ENCODE measurements around the gene PLA2R1. TPM values are rescaled to one million over a fixed set of nuclear protein-coding genes. Genes with fewer than 3 reads are reported as not detected.
A peak's percentile ranks its signal among the peaks of the same experiment; 100 is the strongest.

Gene PLA2R1
- polyA plus RNA-seq, 1 of the 3 experiments (the other 2 are of a cell fraction): not detected

GRCh38 chr2:159946326-159946999 is 116.0 kb downstream of the PLA2R1 start:
- ChIA-PET POLR2A (no interaction called here), CTCF (no interaction called here)
- H3K79me2 ChIP-seq (ENCODE audit: insufficient read depth): no peaks in the 10 kb centered on the region
- H3K4me2 ChIP-seq: peak overlapping the region; percentile 18; the same call in 1 of the 2 replicates
- peaks cover 0 to 6% of the 10 kb centered on the region in 2 experiments; a peak in 2 of 4 replicates for H3K4me1 ChIP-seq (ENCODE audit: control insufficient read depth in 1 of 2, insufficient read depth in 2 of 2, low read depth in 1 of 2, low read length in 1 of 2)
- H3K27ac ChIP-seq (ENCODE audit: low read depth in 2 of 2, low read length in 1 of 2): peak overlapping the region; percentile 76 to 77
- no peak overlapping the region for H3K4me3 ChIP-seq (ENCODE audit: low read depth in 2 of 2, low read length in 1 of 2)
- no peaks in the 10 kb centered on the region for H3K9me3 ChIP-seq
- DNase-seq: no peak
- WGBS (ENCODE audit: low lambda C conversion rate): 18% methylated on average over 1 of the region's 1 CpG
- TF ChIP-seq NFIC (IDR thresholded peaks at IDR 0.05; ENCODE audit: borderline replicate concordance): peak; percentile 24; the same call in 1 of the 2 replicates
- peak; percentile 36; the same call in 1 of the 2 replicates for TF ChIP-seq JUND (IDR thresholded peaks at IDR 0.05)
- no peak for TF ChIP-seq SMC3 (IDR thresholded peaks at IDR 0.05; ENCODE audit: low read depth, low read length)
- peak; percentile 37 for TF ChIP-seq TCF12 (IDR thresholded peaks at IDR 0.05)
- TF ChIP-seq RFX5 (IDR thresholded peaks at IDR 0.05; ENCODE audit: low read length): no peak
- peak; percentile 56 for TF ChIP-seq FOSL2 (IDR thresholded peaks at IDR 0.05; ENCODE audit: borderline replicate concordance, low read depth)
- H4K20me1 ChIP-seq (ENCODE audit: insufficient read depth): no peaks in the 10 kb centered on the region
- H3K9me2 ChIP-seq: no peaks in the 10 kb centered on the region
- no peaks in the 10 kb centered on the region for H3K36me3 ChIP-seq (replicated peaks in 1 of 2; ENCODE audit: control insufficient read depth in 1 of 2, insufficient read depth in 2 of 2, low read length in 1 of 2)
- peaks cover 9% of the 10 kb centered on the region for H3F3A ChIP-seq (replicated peaks; ENCODE audit: insufficient read depth)
- no peaks in the 10 kb centered on the region for H3K27me3 ChIP-seq (ENCODE audit: insufficient read depth)
- no peak overlapping the region for H3K9ac ChIP-seq
- H2AFZ ChIP-seq (ENCODE audit: low read depth): peak overlapping the region; percentile 65

DNA sequence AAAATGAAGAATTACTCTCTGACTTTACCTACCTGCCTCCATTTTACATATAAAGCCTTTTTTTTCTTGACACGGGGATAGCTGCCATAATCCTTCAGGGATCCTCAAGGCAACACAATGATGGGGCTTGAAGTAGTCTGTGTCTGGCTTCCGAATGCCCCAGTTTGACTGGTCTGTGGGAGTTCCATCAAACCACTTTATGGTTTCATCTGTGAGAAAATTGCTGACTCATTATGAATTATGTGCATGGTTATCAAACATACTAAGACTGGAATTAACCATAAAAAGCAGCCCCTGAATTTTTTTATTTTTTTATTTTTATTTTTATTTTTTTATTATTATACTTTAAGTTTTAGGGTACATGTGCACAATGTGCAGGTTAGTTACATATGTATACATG is 117.5 kb downstream of the PLA2R1 start:
- H3K4me3 ChIP-seq (ENCODE audit: low read depth in 2 of 2, low read length in 1 of 2): no peak overlapping the region
- POLR2A ChIA-PET: no interaction called here

DNA sequence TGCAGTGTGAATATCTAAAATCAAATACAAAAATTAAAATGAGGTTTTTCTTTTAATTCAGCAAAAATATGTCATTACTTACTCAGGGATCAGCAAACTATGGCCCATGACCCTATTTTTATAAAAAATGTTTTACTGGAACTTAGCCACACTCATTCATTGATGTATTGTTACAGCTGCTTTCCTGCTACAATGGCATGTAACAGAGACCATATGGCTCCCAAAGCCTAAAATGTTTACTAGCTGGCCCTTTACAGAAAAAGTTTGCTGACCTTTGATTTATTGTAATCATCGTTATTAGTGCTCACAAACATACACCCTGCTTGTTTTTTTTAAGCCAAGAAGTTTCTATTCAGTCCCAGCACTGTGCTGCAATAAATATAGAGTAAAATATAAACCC is 120.3 kb downstream of the PLA2R1 start:
- CTCF ChIA-PET: interaction anchor here (0.8 kb wide), 1 partner anchor 134 kb away, joined by 3 read pairs; no protein-coding TSS in a partner anchor
- Histone ChIP-seq H3K4me1 (ENCODE audit: control insufficient read depth in 1 of 2, insufficient read depth in 2 of 2, low read depth in 1 of 2, low read length in 1 of 2) (peaks cover 0 to 3% of the 10 kb centered on the region in 2 experiments; a peak in 2 of 4 replicates), H3F3A (replicated peaks; ENCODE audit: insufficient read depth) (peaks cover 9% of the 10 kb centered on the region), H3K9me2 (no peaks in the 10 kb centered on the region), H3K9ac (no peak overlapping the region), H3K4me3 (ENCODE audit: low read depth in 2 of 2, low read length in 1 of 2) (no peak overlapping the region), H3K9me3 (no peaks in the 10 kb centered on the region), H3K27me3 (ENCODE audit: insufficient read depth) (no peaks in the 10 kb centered on the region), H3K79me2 (ENCODE audit: insufficient read depth) (no peaks in the 10 kb centered on the region), H3K36me3 (replicated peaks in 1 of 2; ENCODE audit: control insufficient read depth in 1 of 2, insufficient read depth in 2 of 2, low read length in 1 of 2) (no peaks in the 10 kb centered on the region), H3K4me2 (no peak overlapping the region), H3K27ac (ENCODE audit: low read depth in 2 of 2, low read length in 1 of 2) (no peak overlapping the region), H2AFZ (ENCODE audit: low read depth) (no peak overlapping the region; the same call in 1 of the 2 replicates), H4K20me1 (ENCODE audit: insufficient read depth) (no peaks in the 10 kb centered on the region)
- TF ChIP-seq TCF12 (IDR thresholded peaks at IDR 0.05): peak; percentile 49
- no peak for TF ChIP-seq RAD21 (IDR thresholded peaks at IDR 0.05; ENCODE audit: low read length)
- TF ChIP-seq, protein P1, sequence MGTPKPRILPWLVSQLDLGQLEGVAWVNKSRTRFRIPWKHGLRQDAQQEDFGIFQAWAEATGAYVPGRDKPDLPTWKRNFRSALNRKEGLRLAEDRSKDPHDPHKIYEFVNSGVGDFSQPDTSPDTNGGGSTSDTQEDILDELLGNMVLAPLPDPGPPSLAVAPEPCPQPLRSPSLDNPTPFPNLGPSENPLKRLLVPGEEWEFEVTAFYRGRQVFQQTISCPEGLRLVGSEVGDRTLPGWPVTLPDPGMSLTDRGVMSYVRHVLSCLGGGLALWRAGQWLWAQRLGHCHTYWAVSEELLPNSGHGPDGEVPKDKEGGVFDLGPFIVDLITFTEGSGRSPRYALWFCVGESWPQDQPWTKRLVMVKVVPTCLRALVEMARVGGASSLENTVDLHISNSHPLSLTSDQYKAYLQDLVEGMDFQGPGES (IDR thresholded peaks at IDR 0.05; ENCODE audit: low read depth, low read length): no peak
- TF ChIP-seq EP300 (IDR thresholded peaks at IDR 0.05; ENCODE audit: borderline replicate concordance in 1 of 2, low read depth in 1 of 2, low read length in 1 of 2): no peak
- TF ChIP-seq RXRA (IDR thresholded peaks at IDR 0.05; ENCODE audit: borderline replicate concordance, low read depth): no peak
- no peak for TF ChIP-seq CHD2 (IDR thresholded peaks at IDR 0.05; ENCODE audit: low read length, partially characterized antibody)
- TF ChIP-seq USF1 (IDR thresholded peaks at IDR 0.05; ENCODE audit: borderline replicate concordance, low read depth): no peak
- TF ChIP-seq YY1 (IDR thresholded peaks at IDR 0.05; ENCODE audit: low read depth): no peak
- TF ChIP-seq TAF1 (IDR thresholded peaks at IDR 0.05; ENCODE audit: borderline replicate concordance, low read depth, low read length): no peak
- no peak for DNase-seq
- 89% methylated on average over 1 of the region's 1 CpG for WGBS (ENCODE audit: low lambda C conversion rate)
- POLR2A ChIA-PET: no interaction called here

More for the DNA sequence above, 117.5 kb downstream of the PLA2R1 start:
- H3K9me2 ChIP-seq: no peaks in the 10 kb centered on the region
- no peaks in the 10 kb centered on the region for H3K79me2 ChIP-seq (ENCODE audit: insufficient read depth)
- peaks cover 0 to 6% of the 10 kb centered on the region in 2 experiments; a peak in 2 of 4 replicates for H3K4me1 ChIP-seq (ENCODE audit: control insufficient read depth in 1 of 2, insufficient read depth in 2 of 2, low read depth in 1 of 2, low read length in 1 of 2)
- no peak overlapping the region for H3K9ac ChIP-seq
- H3K4me2 ChIP-seq: no peak overlapping the region
- WGBS (ENCODE audit: low lambda C conversion rate): 89% methylated on average over 2 of the region's 2 CpGs
- no peaks in the 10 kb centered on the region for H3K27me3 ChIP-seq (ENCODE audit: insufficient read depth)
- H3K36me3 ChIP-seq (replicated peaks in 1 of 2; ENCODE audit: control insufficient read depth in 1 of 2, insufficient read depth in 2 of 2, low read length in 1 of 2): no peaks in the 10 kb centered on the region
- H2AFZ ChIP-seq (ENCODE audit: low read depth): no peak overlapping the region
- H3K9me3 ChIP-seq: no peaks in the 10 kb centered on the region
- peaks cover 9% of the 10 kb centered on the region for H3F3A ChIP-seq (replicated peaks; ENCODE audit: insufficient read depth)
- no peaks in the 10 kb centered on the region for H4K20me1 ChIP-seq (ENCODE audit: insufficient read depth)
- no peak overlapping the region for H3K27ac ChIP-seq (ENCODE audit: low read depth in 2 of 2, low read length in 1 of 2)
- DNase-seq: no peak
- CTCF ChIA-PET: no interaction called here
- TF ChIP-seq JUND (IDR thresholded peaks at IDR 0.05) (no peak), TAF1 (IDR thresholded peaks at IDR 0.05; ENCODE audit: borderline replicate concordance, low read depth, low read length) (no peak), FOXM1 (IDR thresholded peaks at IDR 0.05; ENCODE audit: low read depth) (no peak), RCOR1 (IDR thresholded peaks at IDR 0.05; ENCODE audit: low read length) (no peak)

Data from SK-N-SH (cell line).